Raji (cell line): ENCODE results near the gene CAMK4.

Experiments
- POLR2A ChIP-seq: IDR thresholded peaks from 2 replicates; pipeline ENCODE4 v1.6.1; 2011; ENCODE audit warnings: low read depth, low read length, control low read depth; ENCODE audit not compliant: insufficient read depth

Gene CAMK4

DNA sequence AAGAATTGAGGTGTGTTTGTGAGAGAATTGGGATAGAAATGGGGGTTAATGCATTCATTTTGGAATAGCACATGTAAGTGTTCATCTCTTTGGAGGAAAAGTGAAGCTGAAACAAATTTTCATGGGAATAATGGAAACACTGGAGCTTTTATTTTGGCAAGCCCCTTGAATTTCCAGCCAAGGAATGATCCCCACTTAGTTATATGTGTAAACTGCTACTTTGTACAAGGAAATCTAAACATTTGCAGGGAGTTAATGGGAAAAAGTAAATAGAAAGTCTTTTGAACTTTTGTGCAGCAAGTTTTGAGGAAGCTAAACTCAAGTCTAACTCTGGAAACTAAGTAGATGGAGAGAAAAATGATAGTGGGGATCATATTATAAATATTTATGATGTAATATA lies 44.1 kb downstream of the CAMK4 start:
- TF ChIP-seq POLR2A: no peak

DNA sequence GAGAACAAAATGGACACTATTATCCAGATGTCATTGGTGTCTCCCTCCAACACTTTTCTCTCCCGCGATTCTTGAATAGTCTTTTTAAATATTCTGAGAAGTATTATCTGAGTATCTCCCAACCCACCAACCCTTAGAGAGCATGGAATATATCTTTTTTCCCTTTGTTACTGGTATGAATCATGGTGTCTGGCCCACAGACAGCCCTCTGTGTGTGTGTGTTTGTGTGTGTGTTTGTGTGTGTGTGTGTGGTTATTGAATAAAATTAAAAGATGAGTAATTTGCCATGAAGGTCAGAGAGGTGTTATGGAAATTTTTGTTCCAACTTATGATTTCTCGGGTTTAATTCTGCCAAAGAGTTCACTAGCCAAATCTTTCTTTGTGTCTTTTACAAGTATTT lies 47.7 kb downstream of the CAMK4 start:
- TF ChIP-seq POLR2A: no peak

DNA sequence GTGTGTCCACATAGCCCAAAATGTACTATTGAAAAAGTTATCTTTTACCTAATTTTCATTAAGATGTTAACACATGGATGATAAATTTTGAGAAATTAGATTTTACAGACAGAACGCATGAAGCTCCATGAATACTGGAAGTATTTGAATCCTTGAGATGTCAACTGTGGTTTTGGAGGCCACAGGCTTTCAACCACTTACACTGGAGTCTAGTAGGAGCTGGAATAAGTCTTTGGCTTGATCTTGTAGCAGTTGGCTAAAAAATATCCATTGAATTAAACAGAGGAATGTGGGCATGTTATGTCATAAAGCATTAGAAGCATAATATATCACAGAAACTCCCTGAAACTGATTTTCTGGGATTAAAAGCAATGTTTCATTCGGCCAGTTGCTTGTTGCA lies 52.9 kb downstream of the CAMK4 start:
- no peak for TF ChIP-seq POLR2A

DNA sequence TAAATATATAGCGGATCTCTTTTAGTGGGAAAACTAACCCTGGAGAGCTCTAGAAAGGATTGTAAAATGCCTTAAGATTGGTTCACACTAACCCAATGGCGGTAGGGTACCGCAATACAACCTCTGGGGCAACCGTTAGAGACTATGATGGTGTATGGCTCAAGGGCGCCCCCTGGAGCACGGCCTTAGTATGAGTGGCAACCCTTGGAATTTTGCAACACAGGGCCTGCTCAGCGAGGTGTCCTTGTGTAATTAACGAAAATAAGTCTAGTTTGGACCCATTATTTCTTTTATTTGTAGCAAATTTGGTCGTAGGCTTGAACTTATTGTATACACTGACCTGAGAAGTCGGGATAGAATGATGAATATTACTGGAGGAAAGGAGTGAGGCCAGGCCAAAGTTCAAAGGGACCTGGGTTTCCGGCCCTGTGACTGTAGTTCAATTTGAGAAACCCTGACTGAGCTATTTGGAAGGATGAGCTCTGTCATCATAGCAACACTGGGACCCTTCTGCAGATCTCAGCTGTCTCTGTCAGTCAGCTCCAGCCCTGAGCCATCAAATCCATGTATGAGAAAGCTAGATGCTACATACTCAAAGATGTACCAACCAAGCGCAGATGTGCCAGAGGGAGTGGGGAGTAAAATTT lies 54.8 kb downstream of the CAMK4 start:
- TF ChIP-seq POLR2A: no peak

GRCh38 chr5:111280282-111280951 lies 56.2 kb downstream of the CAMK4 start:
- no peak for TF ChIP-seq POLR2A

DNA sequence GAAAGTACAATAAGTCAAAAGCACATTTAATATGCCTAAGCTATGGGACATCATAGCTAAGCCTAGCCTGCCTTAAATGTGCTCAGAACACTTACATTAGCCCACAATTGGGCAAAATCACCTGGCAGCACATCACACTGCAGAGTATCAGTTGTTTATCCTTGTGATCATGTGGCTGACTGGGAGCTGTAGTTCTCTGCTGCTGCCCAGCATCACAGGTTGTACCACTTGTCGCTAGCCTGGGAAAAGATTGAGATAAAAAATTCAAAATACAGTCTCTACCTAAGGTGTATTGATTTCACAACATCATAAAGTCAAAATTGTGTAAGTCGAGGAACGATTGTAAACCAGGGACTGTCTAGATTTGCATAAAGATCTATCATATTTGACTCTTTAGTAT lies 58.6 kb downstream of the CAMK4 start:
- TF ChIP-seq POLR2A: no peak

GRCh38 chr5:111284825-111285224 lies 60.6 kb downstream of the CAMK4 start:
- no peak for TF ChIP-seq POLR2A

GRCh38 chr5:111294551-111294950 lies 70.4 kb downstream of the CAMK4 start:
- TF ChIP-seq POLR2A: no peak

- no peak for TF ChIP-seq POLR2A
Measured at GRCh38 chr5:111295649-111296048, 71.5 kb downstream of the CAMK4 start.

- no peak for TF ChIP-seq POLR2A
Measured at GRCh38 chr5:111296570-111296969, 72.4 kb downstream of the CAMK4 start.

DNA sequence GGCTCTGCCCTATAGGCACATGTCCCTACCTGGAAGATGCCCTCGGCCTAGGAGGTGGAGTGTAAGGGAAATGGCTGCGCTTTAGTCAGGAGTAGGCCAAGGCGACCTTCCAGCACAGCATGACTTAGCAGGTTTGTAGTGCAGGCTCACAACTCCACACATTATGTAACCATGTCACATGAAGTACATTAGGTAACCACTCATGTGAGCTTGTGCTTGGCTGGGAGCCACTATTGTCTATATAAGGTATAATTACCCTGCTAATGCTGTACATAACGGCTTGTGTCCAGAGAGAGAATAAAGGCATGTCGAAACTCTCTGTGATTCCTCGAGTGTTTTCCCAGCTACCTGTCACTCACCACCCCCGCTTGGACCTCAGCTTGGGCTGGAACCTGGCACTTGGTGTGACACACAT lies 74.9 kb downstream of the CAMK4 start:
- no peak for TF ChIP-seq POLR2A

- no peak for TF ChIP-seq POLR2A
Measured at GRCh38 chr5:111299831-111300432, 75.7 kb downstream of the CAMK4 start.

DNA sequence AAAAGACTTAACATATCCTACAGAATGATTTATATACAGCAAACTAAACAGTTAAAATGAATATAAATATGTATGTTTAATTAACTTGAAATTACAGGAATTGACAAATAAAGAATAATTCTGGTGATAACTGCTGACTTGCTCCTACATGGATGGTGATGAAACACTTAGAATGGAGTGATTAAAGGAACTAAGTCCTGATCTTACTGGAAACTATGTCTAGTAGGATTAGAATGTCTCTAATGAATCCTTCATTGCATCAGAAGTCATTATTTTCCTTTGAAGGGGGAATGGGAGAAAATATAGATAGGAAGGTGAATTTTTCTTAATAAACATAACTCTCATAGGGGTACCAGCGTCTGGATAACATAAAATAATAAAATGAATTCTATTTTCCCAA lies 77.1 kb downstream of the CAMK4 start:
- no peak for TF ChIP-seq POLR2A

DNA sequence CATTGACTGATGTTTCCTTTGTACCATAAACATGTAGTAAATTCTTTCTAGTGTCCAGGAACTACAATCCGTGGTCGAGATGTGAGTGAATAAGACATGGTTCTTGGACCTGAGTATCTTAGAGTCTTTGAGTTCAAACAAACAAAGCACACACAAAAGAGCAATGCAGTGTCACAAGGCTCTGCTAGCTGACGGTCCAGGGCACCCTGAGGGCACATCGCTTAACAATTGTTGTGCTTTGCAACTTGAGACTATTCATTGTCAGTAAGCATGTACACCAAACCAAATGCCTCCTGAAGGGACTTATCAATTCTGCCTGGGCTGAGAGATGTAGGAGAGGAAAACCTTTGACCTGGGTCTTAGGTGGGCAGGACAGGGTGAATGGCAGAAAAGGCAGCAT lies 84.8 kb downstream of the CAMK4 start:
- TF ChIP-seq POLR2A: no peak

DNA sequence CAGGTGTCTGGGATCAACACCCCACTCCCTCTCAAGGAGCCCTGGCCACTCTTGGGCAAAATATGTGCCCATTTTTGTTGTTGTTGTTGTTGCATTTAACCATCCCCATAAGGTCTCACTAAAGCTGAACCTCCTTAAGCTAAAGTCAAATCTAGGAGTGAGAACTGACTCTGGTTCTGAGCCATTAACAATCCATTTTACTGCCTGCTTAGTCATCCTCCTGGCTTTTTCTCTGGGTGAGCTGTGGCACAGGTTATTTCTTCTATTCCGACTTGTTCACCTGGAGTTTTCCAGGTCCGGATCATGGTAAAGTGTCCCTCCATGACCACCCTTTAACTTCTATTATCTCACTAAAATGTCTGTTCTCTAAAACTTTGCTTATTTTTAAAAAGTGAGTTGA lies 85.2 kb downstream of the CAMK4 start:
- TF ChIP-seq POLR2A: no peak

GRCh38 chr5:111310711-111311620 lies 86.8 kb downstream of the CAMK4 start:
- TF ChIP-seq POLR2A: no peak

- TF ChIP-seq POLR2A: no peak
Measured at GRCh38 chr5:111311666-111312065, 87.5 kb downstream of the CAMK4 start.
